GM23338 (cell line): ENCODE results near the gene TENT4A.

Experiments
- CTCF ChIP-seq, 2 experiments: fragments of 200-600 bp in 1 of 2; sonication (generic) in 1 of 2; conservative IDR thresholded peaks; 2 replicates each; pipeline versions ENCODE4 v1.5.1 to v1.6.1; 2016 to 2017; ENCODE audit warnings: antibody characterized with exemption in 2 of 2, low read depth in 2 of 2, mild to moderate bottlenecking in 2 of 2, moderate library complexity in 1 of 2
- ETS1 ChIP-seq: IDR thresholded peaks from 2 replicates; pipeline ENCODE4 v1.6.1; 2016; ENCODE audit warnings: antibody characterized with exemption
- EZH2 ChIP-seq: fragments of 200-600 bp; sonication (generic); IDR thresholded peaks from one replicate; pipeline ENCODE4 v1.8.0; 2017; ENCODE audit warnings: antibody characterized with exemption, mild to moderate bottlenecking, low read depth; ENCODE audit not compliant: unreplicated experiment
- EZH2phosphoT487 ChIP-seq: fragments of 200-600 bp; sonication (generic); IDR thresholded peaks from one replicate; pipeline ENCODE4 v1.8.1; 2018; ENCODE audit warnings: antibody characterized with exemption; ENCODE audit not compliant: unreplicated experiment
- JUNB ChIP-seq: IDR thresholded peaks from one replicate; pipeline ENCODE4 v1.6.1; 2016; ENCODE audit warnings: antibody characterized with exemption; ENCODE audit not compliant: unreplicated experiment
- POLR2AphosphoS5 ChIP-seq: IDR thresholded peaks from 2 replicates; pipeline ENCODE4 v1.6.1; 2016; ENCODE audit warnings: antibody characterized with exemption, low read depth
- REST ChIP-seq: IDR thresholded peaks from one replicate; pipeline ENCODE4 v1.6.1; 2018; ENCODE audit warnings: antibody characterized with exemption; ENCODE audit not compliant: unreplicated experiment
- ZNF331 ChIP-seq: fragments of 250-450 bp; sonication (Bioruptor Pico); IDR thresholded peaks from 2 replicates; pipeline ENCODE4 v1.5.0; 2020; ENCODE audit warnings: low read depth, mild to moderate bottlenecking, moderate library complexity

GRCh38 chr5:6723122-6723815 is 10.0 kb downstream of the TENT4A start:
- TF ChIP-seq EZH2: no peak
- no peak for TF ChIP-seq CTCF (conservative IDR thresholded peaks at IDR 0.05; ENCODE audit: low read depth in 2 of 2)
- no peak for TF ChIP-seq POLR2AphosphoS5
- no peak for TF ChIP-seq REST
- no peak for TF ChIP-seq EZH2phosphoT487
- no peak for TF ChIP-seq JUNB
- no peak for TF ChIP-seq ZNF331 (CRISPR knock-in tag)
- TF ChIP-seq ETS1: no peak
